Loucy (cell line): ENCODE data around the gene ANKRD27.

Experiments
- H2AFZ ChIP-seq: fragments of 200-600 bp; sonication (generic); 2 replicates; pipeline ENCODE4 v1.6.0; 2016; ENCODE audit warnings: antibody characterized with exemption, mild to moderate bottlenecking, low read length, moderate library complexity
- H3F3A ChIP-seq: fragments of 200-600 bp; 2 replicates; pipeline ENCODE4 v1.6.0; 2016; ENCODE audit warnings: antibody characterized with exemption, low read depth, mild to moderate bottlenecking
- H3K27me3 ChIP-seq: fragments of 200-600 bp; sonication (generic); 2 replicates; pipeline ENCODE4 v1.6.1; 2014; ENCODE audit warnings: low read length, mild to moderate bottlenecking; ENCODE audit not compliant: insufficient read depth, poor library complexity, severe bottlenecking
- H3K36me3 ChIP-seq: fragments of 200-600 bp; sonication (generic); 2 replicates; pipeline ENCODE4 v1.6.1; 2016; ENCODE audit warnings: low read length; ENCODE audit not compliant: insufficient read depth
- H3K4me1 ChIP-seq: fragments of 200-600 bp; sonication (generic); 2 replicates; pipeline ENCODE4 v1.5.1; 2014; ENCODE audit warnings: low read length, mild to moderate bottlenecking; ENCODE audit not compliant: insufficient read depth, poor library complexity, severe bottlenecking
- H3K4me2 ChIP-seq: fragments of 200-600 bp; sonication (generic); 2 replicates; pipeline ENCODE4 v1.6.0; 2014; ENCODE audit warnings: antibody characterized with exemption, low read length, low read depth, mild to moderate bottlenecking; ENCODE audit not compliant: poor library complexity, severe bottlenecking
- H3K4me3 ChIP-seq: fragments of 200-600 bp; sonication (generic); 2 replicates; pipeline ENCODE4 v1.5.1; 2014; ENCODE audit warnings: low read length, mild to moderate bottlenecking, mixed read lengths; ENCODE audit not compliant: poor library complexity, severe bottlenecking
- H3K79me2 ChIP-seq: fragments of 200-600 bp; sonication (generic); 2 replicates; pipeline ENCODE4 v1.6.1; 2014; ENCODE audit warnings: low read length; ENCODE audit not compliant: insufficient read depth
- H3K9ac ChIP-seq: fragments of 200-600 bp; sonication (generic); 2 replicates; pipeline ENCODE4 v1.6.0; 2014; ENCODE audit warnings: mild to moderate bottlenecking, low read depth, low read length, moderate library complexity; ENCODE audit not compliant: poor library complexity, severe bottlenecking
- H3K9me2 ChIP-seq: fragments of 200-600 bp; sonication (generic); replicated peaks from 2 replicates; pipeline ENCODE4 v1.6.1; 2016; ENCODE audit warnings: low read depth, low read length, mixed read lengths
- H3K9me3 ChIP-seq: fragments of 200-600 bp; sonication (generic); 2 replicates; pipeline ENCODE4 v1.6.1; 2014; ENCODE audit warnings: mild to moderate bottlenecking, antibody characterized with exemption, low read length, low read depth; ENCODE audit not compliant: insufficient read depth
- H4K20me1 ChIP-seq: fragments of 200-600 bp; sonication (generic); 2 replicates; pipeline ENCODE4 v1.6.0; 2014; ENCODE audit warnings: antibody characterized with exemption, low read length, mild to moderate bottlenecking; ENCODE audit not compliant: insufficient read depth, poor library complexity, severe bottlenecking
- EZH2phosphoT487 ChIP-seq: fragments of 200-600 bp; IDR thresholded peaks from 2 replicates; pipeline ENCODE4 v1.6.1; 2018; ENCODE audit warnings: antibody characterized with exemption, mild to moderate bottlenecking, moderate library complexity, borderline replicate concordance
- TF ChIP-seq, protein P1 (sequence below): fragments of 200-600 bp; sonication (generic); conservative IDR thresholded peaks from 2 replicates; pipeline ENCODE4 v1.5.1; 2014; ENCODE audit warnings: mild to moderate bottlenecking, antibody characterized with exemption, low read length

The ANKRD27 gene

DNA sequence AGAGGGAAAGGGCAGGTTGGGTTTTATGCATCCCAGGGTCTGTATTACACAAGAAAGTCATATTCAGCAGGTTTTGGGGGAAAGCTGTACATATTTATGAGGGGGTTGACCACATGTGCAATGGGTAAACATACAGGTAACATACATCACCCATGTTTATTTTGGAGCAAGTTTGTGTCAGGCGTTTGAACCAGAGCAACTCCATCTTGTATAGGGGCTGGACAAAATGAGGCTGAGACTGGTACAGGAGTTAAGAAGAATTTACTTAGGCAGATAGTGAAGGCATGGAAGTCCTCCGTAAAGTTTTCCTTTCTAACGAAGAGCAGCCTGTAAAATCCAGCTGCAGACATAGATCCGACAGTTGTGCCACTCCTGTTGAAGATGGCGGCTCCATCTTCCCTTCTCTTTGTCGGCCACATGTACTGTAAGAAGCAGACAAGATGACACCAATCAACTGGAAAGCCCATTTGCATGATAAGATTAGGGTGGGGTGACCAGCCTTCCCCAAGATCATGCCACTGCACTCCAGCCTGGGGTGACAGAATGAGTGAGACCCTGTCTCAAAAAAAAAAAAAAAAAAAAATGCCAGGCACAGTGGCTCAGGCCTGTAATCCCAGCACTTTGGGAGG is 12.0 kb upstream of the ANKRD27 start:
- Histone ChIP-seq H4K20me1 (no peaks in the 10 kb centered on the region), H3K9me3 (no peaks in the 10 kb centered on the region), H3K4me1 (peaks cover 5% of the 10 kb centered on the region), H3K36me3 (no peaks in the 10 kb centered on the region), H3K9ac (no peak overlapping the region), H3K79me2 (peaks cover 12% of the 10 kb centered on the region), H3K4me3 (no peak overlapping the region), H3K4me2 (no peak overlapping the region), H3F3A (no peaks in the 10 kb centered on the region), H2AFZ (no peak overlapping the region), H3K27me3 (no peaks in the 10 kb centered on the region), H3K9me2 (no peaks in the 10 kb centered on the region)
- TF ChIP-seq EZH2phosphoT487, result no peak
- TF ChIP-seq, protein P1, sequence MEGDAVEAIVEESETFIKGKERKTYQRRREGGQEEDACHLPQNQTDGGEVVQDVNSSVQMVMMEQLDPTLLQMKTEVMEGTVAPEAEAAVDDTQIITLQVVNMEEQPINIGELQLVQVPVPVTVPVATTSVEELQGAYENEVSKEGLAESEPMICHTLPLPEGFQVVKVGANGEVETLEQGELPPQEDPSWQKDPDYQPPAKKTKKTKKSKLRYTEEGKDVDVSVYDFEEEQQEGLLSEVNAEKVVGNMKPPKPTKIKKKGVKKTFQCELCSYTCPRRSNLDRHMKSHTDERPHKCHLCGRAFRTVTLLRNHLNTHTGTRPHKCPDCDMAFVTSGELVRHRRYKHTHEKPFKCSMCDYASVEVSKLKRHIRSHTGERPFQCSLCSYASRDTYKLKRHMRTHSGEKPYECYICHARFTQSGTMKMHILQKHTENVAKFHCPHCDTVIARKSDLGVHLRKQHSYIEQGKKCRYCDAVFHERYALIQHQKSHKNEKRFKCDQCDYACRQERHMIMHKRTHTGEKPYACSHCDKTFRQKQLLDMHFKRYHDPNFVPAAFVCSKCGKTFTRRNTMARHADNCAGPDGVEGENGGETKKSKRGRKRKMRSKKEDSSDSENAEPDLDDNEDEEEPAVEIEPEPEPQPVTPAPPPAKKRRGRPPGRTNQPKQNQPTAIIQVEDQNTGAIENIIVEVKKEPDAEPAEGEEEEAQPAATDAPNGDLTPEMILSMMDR, result no peak

DNA sequence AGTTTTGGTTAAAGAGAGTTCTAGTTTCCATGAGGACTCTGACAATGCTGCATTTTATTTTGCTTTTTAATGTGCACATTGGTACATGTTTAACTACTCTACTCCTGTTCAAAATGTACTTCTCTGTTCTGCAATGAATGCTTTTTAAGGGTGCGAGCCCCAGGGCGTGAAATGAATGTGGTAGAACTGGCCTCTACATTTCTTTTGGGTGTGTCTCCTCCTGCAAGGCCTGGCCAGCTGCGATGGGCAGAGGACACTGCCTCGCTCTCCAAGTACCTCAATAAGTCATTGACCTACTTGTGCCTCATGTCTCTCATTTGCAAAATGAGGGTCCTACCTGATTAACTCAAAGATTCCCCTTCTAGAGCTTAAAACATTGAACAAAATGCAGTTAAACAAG is 7.3 kb upstream of the ANKRD27 start:
- TF ChIP-seq EZH2phosphoT487, result no peak
- TF ChIP-seq, protein P1, result no peak
- Histone ChIP-seq H3K36me3 (no peaks in the 10 kb centered on the region), H3K9ac (no peak overlapping the region), H3K4me3 (no peak overlapping the region), H2AFZ (no peak overlapping the region), H3F3A (no peaks in the 10 kb centered on the region), H3K9me2 (no peaks in the 10 kb centered on the region), H4K20me1 (no peaks in the 10 kb centered on the region), H3K27me3 (no peaks in the 10 kb centered on the region), H3K9me3 (no peaks in the 10 kb centered on the region), H3K4me2 (no peak overlapping the region), H3K79me2 (no peaks in the 10 kb centered on the region), H3K4me1 (no peaks in the 10 kb centered on the region)

- no peaks in the 10 kb centered on the region for H3K4me1 ChIP-seq
Observed at GRCh38 chr19:32680986-32681385, 6.0 kb upstream of the ANKRD27 start.

More at GRCh38 chr19:32680986-32681385, 6.0 kb upstream of the ANKRD27 start:
- Histone ChIP-seq H3K9me2 (no peaks in the 10 kb centered on the region), H3K9me3 (no peaks in the 10 kb centered on the region), H3K4me3 (no peak overlapping the region), H3K9ac (no peak overlapping the region), H3K27me3 (no peaks in the 10 kb centered on the region), H3F3A (no peaks in the 10 kb centered on the region), H2AFZ (no peak overlapping the region), H4K20me1 (no peaks in the 10 kb centered on the region), H3K4me2 (no peak overlapping the region), H3K36me3 (no peaks in the 10 kb centered on the region), H3K79me2 (no peaks in the 10 kb centered on the region)
- TF ChIP-seq, protein P1, result no peak
- TF ChIP-seq EZH2phosphoT487, result no peak
